Measurements from ENCODE around the gene ZNF766.
A peak's percentile ranks its signal among the peaks of the same experiment; 100 is the strongest.

ZNF766 gene

GRCh38 chr19:52270266-52270885, 989 bp downstream of the ZNF766 start:
- DNase-seq (ENCODE audit: low read depth, low spot score), result no peak
- TF ChIP-seq CTCF (IDR thresholded peaks at IDR 0.05; ENCODE audit: insufficient read depth, low read length, missing control alignments), result no peak
- POLR2A ChIA-PET, result no interaction called here
- CTCF ChIA-PET, result interaction anchor here (1.3 kb wide), 1 partner anchor 33 kb away, joined by 3 read pairs; no protein-coding TSS in a partner anchor
- peak overlapping the region; percentile 96 for H3K4me3 ChIP-seq (ENCODE audit: low read depth, low read length)

GRCh38 chr19:52273301-52273700, 3.9 kb downstream of the ZNF766 start:
- H3K4me3 ChIP-seq (ENCODE audit: low read depth, low read length), result no peak overlapping the region
- no peak for TF ChIP-seq CTCF (IDR thresholded peaks at IDR 0.05; ENCODE audit: insufficient read depth, low read length, missing control alignments)
- DNase-seq (ENCODE audit: low read depth, low spot score), result no peak
- ChIA-PET POLR2A (no interaction called here), CTCF (interaction anchor here (1.8 kb wide), 1 partner anchor 36 kb away, joined by 5 read pairs; no protein-coding TSS in a partner anchor)

GRCh38 chr19:52274191-52274590, 4.8 kb downstream of the ZNF766 start:
- no peak overlapping the region for H3K4me3 ChIP-seq (ENCODE audit: low read depth, low read length)
- ChIA-PET POLR2A (no interaction called here), CTCF (interaction anchor here (1.4 to 1.8 kb wide), 2 partner anchors 26 to 37 kb away, joined by 4 to 5 read pairs; no protein-coding TSS in a partner anchor)
- TF ChIP-seq CTCF (IDR thresholded peaks at IDR 0.05; ENCODE audit: insufficient read depth, low read length, missing control alignments), result no peak
- no peak for DNase-seq (ENCODE audit: low read depth, low spot score)

GRCh38 chr19:52275988-52276387, 6.6 kb downstream of the ZNF766 start:
- CTCF ChIA-PET, result no interaction called here
- no peak overlapping the region for H3K4me3 ChIP-seq (ENCODE audit: low read depth, low read length)
- no peak for DNase-seq (ENCODE audit: low read depth, low spot score)
- POLR2A ChIA-PET, result no interaction called here
- no peak for TF ChIP-seq CTCF (IDR thresholded peaks at IDR 0.05; ENCODE audit: insufficient read depth, low read length, missing control alignments)

- ChIA-PET CTCF (no interaction called here), POLR2A (no interaction called here)
- H3K4me3 ChIP-seq (ENCODE audit: low read depth, low read length), result no peak overlapping the region
- TF ChIP-seq CTCF (IDR thresholded peaks at IDR 0.05; ENCODE audit: insufficient read depth, low read length, missing control alignments), result no peak
- DNase-seq (ENCODE audit: low read depth, low spot score), result no peak
Observed at GRCh38 chr19:52277471-52277870, 8.1 kb downstream of the ZNF766 start.

- no peak for TF ChIP-seq CTCF (IDR thresholded peaks at IDR 0.05; ENCODE audit: insufficient read depth, low read length, missing control alignments)
- DNase-seq (ENCODE audit: low read depth, low spot score), result no peak
- ChIA-PET POLR2A (no interaction called here), CTCF (no interaction called here)
- H3K4me3 ChIP-seq (ENCODE audit: low read depth, low read length), result no peak overlapping the region
Observed at GRCh38 chr19:52286256-52286655, 16.9 kb downstream of the ZNF766 start.
